ENCODE results near the gene FAM50A. TPM values are rescaled to one million over a fixed set of nuclear protein-coding genes. Genes with fewer than 3 reads are reported as not detected.

FAM50A gene
- total and polyA plus RNA-seq, 4 donors, result 10.9 to 25.1 (median 14.0) TPM

DNA sequence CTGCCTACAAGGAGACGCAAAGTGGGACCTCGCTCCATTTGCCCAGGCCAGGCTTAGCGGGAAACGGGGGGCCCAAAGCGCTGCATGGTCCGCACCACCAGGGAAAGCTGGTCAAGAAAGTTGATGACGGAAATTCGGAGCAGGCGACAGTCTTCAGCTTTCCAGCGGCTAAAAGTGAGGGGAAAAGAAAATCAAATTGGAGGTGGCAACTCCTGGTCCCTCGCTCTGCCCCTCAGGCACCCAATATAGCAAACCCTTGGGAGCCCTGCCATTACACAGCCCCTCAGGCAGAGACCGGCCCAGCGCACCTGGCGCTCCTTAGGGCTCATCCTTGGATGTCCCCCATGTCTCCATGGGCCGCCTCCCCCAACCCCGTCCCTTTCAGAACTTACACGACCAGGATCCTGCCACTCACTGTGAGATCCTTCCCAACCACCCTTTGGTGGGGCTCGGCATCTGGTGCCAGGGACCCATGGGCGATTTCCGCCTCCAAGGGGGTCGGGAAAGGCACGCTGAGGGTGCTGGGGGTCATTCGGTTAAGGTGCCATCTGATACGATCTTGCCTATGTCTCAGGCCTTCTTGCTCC, 34.0 kb downstream of the FAM50A start:
- H3K27me3 ChIP-seq (ENCODE audit: control insufficient read depth in 4 of 4, insufficient read depth in 4 of 4, low read length in 3 of 4), result no peaks in the 10 kb centered on the region
- 71% methylated on average over 24 of the region's 24 CpGs for WGBS

More for the DNA sequence above, 34.0 kb downstream of the FAM50A start:
- Histone ChIP-seq H3K36me3 (ENCODE audit: control insufficient read depth in 4 of 4, insufficient read depth in 3 of 4, low read depth in 1 of 4, low read length in 3 of 4) (no peaks in the 10 kb centered on the region), H3K9me3 (ENCODE audit: control insufficient read depth in 4 of 4, low read length in 3 of 4) (no peaks in the 10 kb centered on the region), H3K27ac (ENCODE audit: low read depth in 1 of 2, low read length in 2 of 2) (peak overlapping the region in 1 of 2 donors; percentile 29), H3K4me1 (ENCODE audit: control insufficient read depth in 4 of 4, insufficient read depth in 4 of 4, low read length in 3 of 4) (peaks cover 0 to 3% (median 1%) of the 10 kb centered on the region in 4 donors), H3K4me3 (ENCODE audit: low read depth in 1 of 3, low read length in 3 of 3) (peak overlapping the region in 2 of 3 donors; percentile 30 to 45), H3K9ac (ENCODE audit: low read depth in 1 of 2, low read length in 2 of 2) (no peak overlapping the region)
- DNase-seq (ENCODE audit: low spot score), result no peak
- TF ChIP-seq RAD21 (IDR thresholded peaks at IDR 0.05) (no peak), EGR1 (IDR thresholded peaks at IDR 0.05; ENCODE audit: low read depth in 2 of 2) (no peak), GABPA (IDR thresholded peaks at IDR 0.05 in 1 of 2, conservative IDR thresholded peaks at IDR 0.05 in 1 of 2) (no peak), REST (IDR thresholded peaks at IDR 0.05) (no peak), FOXA1 (IDR thresholded peaks at IDR 0.05) (no peak), FOXA2 (IDR thresholded peaks at IDR 0.05) (no peak), ATF3 (IDR thresholded peaks at IDR 0.05) (no peak), HNF4A (conservative IDR thresholded peaks at IDR 0.05) (no peak), MAX (IDR thresholded peaks at IDR 0.05) (no peak), SP1 (IDR thresholded peaks at IDR 0.05) (no peak), TAF1 (conservative IDR thresholded peaks at IDR 0.05) (no peak), CTCF (IDR thresholded peaks at IDR 0.05; ENCODE audit: low read depth, low read length, missing input control) (no peak), YY1 (IDR thresholded peaks at IDR 0.05) (no peak), NR2F2 (IDR thresholded peaks at IDR 0.05) (no peak), JUND (IDR thresholded peaks at IDR 0.05) (no peak), HNF4G (IDR thresholded peaks at IDR 0.05) (no peak), RXRA (IDR thresholded peaks at IDR 0.05) (no peak)
- TF ChIP-seq, protein P1, sequence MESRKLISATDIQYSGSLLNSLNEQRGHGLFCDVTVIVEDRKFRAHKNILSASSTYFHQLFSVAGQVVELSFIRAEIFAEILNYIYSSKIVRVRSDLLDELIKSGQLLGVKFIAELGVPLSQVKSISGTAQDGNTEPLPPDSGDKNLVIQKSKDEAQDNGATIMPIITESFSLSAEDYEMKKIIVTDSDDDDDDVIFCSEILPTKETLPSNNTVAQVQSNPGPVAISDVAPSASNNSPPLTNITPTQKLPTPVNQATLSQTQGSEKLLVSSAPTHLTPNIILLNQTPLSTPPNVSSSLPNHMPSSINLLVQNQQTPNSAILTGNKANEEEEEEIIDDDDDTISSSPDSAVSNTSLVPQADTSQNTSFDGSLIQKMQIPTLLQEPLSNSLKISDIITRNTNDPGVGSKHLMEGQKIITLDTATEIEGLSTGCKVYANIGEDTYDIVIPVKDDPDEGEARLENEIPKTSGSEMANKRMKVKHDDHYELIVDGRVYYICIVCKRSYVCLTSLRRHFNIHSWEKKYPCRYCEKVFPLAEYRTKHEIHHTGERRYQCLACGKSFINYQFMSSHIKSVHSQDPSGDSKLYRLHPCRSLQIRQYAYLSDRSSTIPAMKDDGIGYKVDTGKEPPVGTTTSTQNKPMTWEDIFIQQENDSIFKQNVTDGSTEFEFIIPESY (IDR thresholded peaks at IDR 0.05), result no peak

Measured in liver (tissue), 9 donors.